LNCAP (cell line): ENCODE data around the gene AOPEP.

Experiments used
- TF ChIP-seq, protein P1 (sequence below): fragments of 450-650 bp; IDR thresholded peaks from 2 replicates; pipeline ENCODE4 v1.5.1; 2017; ENCODE audit warnings: mild to moderate bottlenecking

AOPEP gene

GRCh38 chr9:95109456-95109855, 383.0 kb downstream of the AOPEP start:
- TF ChIP-seq, protein P1, sequence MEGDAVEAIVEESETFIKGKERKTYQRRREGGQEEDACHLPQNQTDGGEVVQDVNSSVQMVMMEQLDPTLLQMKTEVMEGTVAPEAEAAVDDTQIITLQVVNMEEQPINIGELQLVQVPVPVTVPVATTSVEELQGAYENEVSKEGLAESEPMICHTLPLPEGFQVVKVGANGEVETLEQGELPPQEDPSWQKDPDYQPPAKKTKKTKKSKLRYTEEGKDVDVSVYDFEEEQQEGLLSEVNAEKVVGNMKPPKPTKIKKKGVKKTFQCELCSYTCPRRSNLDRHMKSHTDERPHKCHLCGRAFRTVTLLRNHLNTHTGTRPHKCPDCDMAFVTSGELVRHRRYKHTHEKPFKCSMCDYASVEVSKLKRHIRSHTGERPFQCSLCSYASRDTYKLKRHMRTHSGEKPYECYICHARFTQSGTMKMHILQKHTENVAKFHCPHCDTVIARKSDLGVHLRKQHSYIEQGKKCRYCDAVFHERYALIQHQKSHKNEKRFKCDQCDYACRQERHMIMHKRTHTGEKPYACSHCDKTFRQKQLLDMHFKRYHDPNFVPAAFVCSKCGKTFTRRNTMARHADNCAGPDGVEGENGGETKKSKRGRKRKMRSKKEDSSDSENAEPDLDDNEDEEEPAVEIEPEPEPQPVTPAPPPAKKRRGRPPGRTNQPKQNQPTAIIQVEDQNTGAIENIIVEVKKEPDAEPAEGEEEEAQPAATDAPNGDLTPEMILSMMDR, result no peak

DNA sequence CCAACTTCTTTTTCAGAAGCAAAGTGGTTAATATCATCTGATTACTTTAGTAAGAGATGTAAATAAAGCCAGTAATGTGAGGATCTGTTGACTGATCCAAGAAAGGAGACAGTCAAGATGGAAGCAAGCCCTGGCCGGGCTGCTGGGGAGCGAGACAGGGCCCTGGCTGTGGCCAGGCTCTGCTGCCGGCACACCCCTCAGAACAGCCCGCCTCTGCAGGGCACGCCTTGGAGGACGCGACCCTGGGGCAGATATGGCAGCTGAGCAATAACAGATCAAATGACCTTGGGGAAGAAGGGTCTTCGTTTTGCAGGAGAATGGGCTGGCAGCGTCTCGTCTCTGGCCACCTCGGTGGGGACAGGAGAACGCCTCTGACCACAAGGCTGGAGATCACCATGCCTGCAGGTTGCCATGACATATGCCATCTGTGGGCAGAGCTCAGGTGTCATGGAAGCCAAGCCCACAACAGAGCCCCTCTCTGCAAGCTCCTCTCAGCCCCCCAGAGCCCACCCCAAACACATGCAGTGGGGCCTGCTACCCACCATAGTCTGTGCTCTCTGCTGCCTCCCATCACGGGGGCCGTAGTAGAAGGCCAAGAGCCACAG, 384.5 kb downstream of the AOPEP start:
- TF ChIP-seq, protein P1, result no peak

DNA sequence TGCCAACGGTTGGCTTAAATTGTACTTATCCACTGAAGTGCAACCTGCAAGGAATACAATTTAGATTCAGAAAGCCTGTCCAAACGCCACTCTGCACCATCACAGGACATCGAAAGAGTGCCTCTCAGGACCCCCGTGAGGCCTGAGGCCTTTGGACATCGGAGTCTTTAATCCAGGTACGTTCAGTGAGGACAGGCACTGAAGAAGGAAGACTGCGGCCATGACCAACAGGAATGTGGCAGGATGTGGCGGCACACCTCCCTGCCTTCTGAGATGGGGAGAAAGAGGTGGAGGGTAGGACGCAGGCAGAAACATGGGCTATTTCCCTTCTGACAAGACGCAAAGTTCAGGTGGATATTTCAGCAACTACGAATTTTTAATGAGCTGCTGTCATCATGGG, 385.2 kb downstream of the AOPEP start:
- TF ChIP-seq, protein P1, result no peak

DNA sequence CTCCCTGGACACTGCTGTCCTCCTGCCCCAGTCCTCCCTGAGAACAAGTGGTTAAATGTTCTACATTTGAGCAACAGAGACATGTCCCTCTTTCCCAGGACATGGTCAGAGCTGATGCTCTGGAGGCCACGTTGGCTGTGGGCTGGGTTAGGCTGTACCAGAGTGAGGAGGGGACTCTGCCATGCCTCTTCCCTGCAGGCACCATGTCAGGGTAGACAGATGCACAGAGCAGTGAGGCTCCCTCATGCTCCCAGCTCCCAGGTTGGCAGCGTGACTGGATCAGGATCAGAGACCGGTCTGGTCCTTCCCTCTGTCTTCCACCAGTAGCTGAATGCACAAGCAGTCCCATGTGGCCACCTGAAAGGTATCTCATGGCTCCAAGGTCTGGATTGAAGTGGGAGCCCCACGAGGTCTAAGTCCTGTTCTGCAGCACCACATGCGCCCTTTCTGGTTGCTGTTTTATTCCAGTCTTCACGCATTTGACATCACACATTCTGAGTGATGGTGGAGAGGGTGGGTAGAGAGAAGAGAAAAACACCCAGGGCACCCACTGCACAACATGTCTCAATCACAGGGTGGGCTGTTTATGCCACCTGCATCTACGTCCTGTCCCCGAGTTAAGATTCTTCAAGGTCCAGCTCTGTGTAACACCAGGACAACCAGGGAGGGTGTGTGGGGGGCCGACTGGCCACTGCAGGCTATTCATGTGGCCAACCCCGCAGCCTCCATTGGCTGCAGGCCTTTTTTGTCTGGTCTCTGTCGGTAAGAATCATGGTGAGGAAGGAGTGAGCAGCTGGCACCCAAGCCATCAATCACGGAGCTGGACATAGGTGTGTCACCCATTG, 386.2 kb downstream of the AOPEP start:
- TF ChIP-seq, protein P1, result no peak

DNA sequence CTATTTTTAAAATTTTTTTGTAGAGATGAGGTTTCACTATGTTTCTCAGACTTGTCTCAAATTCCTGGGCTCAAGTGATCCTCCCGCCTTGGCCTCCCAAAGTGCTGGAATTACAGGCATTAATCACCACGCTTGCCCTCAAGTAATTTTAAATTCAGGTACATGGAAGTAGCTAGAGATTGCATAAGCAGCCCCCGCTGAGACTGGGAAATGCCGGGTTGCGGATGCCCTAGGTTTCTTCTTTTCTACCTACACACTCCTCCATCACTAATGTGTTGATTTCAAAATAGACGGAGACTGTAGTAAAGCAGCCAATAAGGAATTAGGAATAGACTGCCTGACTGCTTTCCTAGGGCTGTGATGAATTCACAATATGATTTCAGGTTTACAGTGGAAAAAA, 388.6 kb downstream of the AOPEP start:
- TF ChIP-seq, protein P1, result no peak

- TF ChIP-seq, protein P1, result peak; percentile 96
Measured at GRCh38 chr9:95116002-95116807, 389.7 kb downstream of the AOPEP start.

DNA sequence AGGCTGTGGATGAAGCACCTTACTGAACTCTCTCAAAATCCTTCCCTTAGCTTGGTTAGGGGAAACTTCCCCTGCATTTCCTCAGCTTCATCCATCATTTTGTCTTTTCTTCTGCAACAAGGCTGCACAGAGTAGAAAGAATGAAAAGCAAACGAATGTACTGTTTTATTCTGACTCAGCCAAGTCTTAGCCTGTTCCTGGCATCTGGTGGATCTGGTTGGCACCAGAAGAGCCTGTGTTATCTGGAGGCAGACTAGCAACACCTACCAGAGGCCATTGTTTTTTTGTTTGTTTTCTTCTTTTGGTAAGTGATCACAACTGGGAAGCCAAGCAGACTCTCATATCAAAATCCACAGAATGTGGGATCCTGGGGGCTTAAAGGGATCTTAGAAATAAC, 390.3 kb downstream of the AOPEP start:
- TF ChIP-seq, protein P1, result no peak
